Measurements from ENCODE around the gene ZBTB7B.

The ZBTB7B gene

GRCh38 chr1:154989195-154989860 is 13.3 kb upstream of the ZBTB7B start:
- no peak for DNase-seq

- no peak for DNase-seq
Measured at GRCh38 chr1:154990276-154990675, 12.3 kb upstream of the ZBTB7B start.

GRCh38 chr1:154992721-154993571 is 9.7 kb upstream of the ZBTB7B start:
- DNase-seq = no peak

GRCh38 chr1:154993572-154994268 is 8.9 kb upstream of the ZBTB7B start, which contains the start of gene LENEP:
Gene LENEP (plus strand): TSS chr1:154993586. CDS start chr1:154993608, 22 bp downstream.
- DNase-seq = no peak

- no peak for DNase-seq
Measured at GRCh38 chr1:154994269-154994587, 8.4 kb upstream of the ZBTB7B start.

- DNase-seq = no peak
Measured at GRCh38 chr1:154994591-154994990, 8.0 kb upstream of the ZBTB7B start.

GRCh38 chr1:154995301-154995983 is 7.2 kb upstream of the ZBTB7B start:
- peak; percentile 33 for DNase-seq

GRCh38 chr1:154996966-154997701 is 5.5 kb upstream of the ZBTB7B start:
- DNase-seq = no peak

- DNase-seq = no peak
Measured at GRCh38 chr1:154998201-154998780, 4.3 kb upstream of the ZBTB7B start.

GRCh38 chr1:154998818-154999570 is 3.6 kb upstream of the ZBTB7B start:
- DNase-seq = peak; percentile 96

- peak; percentile 92 for DNase-seq
Measured at GRCh38 chr1:154999571-155000410, 2.8 kb upstream of the ZBTB7B start.

GRCh38 chr1:155000411-155000725 is 2.2 kb upstream of the ZBTB7B start:
- DNase-seq = no peak

- DNase-seq = peak; percentile 99
Measured at GRCh38 chr1:155000726-155001424, 1.7 kb upstream of the ZBTB7B start.

- DNase-seq = no peak
Measured at GRCh38 chr1:155001425-155001674, 1.3 kb upstream of the ZBTB7B start.

- DNase-seq = peak; percentile 100
Measured at GRCh38 chr1:155001675-155002463, 733 bp upstream of the ZBTB7B start.

- DNase-seq = peak; percentile 66
Measured at GRCh38 chr1:155003227-155003765, 694 bp downstream of the ZBTB7B start.

GRCh38 chr1:155003766-155004351 is 1.3 kb downstream of the ZBTB7B start:
- DNase-seq = peak; percentile 36

- no peak for DNase-seq
Measured at GRCh38 chr1:155004352-155005075, 1.9 kb downstream of the ZBTB7B start.
